Activated T-cell treated with anti-CD3 and anti-CD28 coated beads, Interleukin-2, amount 50 U/mL, for 72 hours (primary cell): Measurements from ENCODE around the gene TRMT1. TPM values are rescaled to one million over a fixed set of nuclear protein-coding genes. Genes with fewer than 3 reads are reported as not detected.

Experiments used
- ATAC-seq, 2 donors: fragments of 150-1000 bp; cut with Tn5 transposase; replicated peaks in 1 of 2; 2 replicates each; pipeline ENCODE4 v1.10.0; 2021; ENCODE audit warnings: moderate library complexity in 2 of 2, mild to moderate bottlenecking in 1 of 2
- DNase-seq, 2 donors: peaks; one replicate each; pipeline ENCODE4 v3.0.0; 2021 to 2022; ENCODE audit warnings: mixed read lengths in 1 of 2
- H3K27ac Mint-ChIP-seq: one replicate; pipeline ENCODE4 v1.8.0; 2022; ENCODE audit warnings: mild to moderate bottlenecking, moderate library complexity, mixed read lengths
- H3K27me3 Mint-ChIP-seq: one replicate; pipeline ENCODE4 v1.8.0; 2022; ENCODE audit warnings: low read depth, mixed read lengths
- H3K36me3 Mint-ChIP-seq, 2 donors: one replicate each; pipeline ENCODE4 v1.8.0; 2022; ENCODE audit warnings: mixed read lengths in 2 of 2, mild to moderate bottlenecking in 1 of 2; ENCODE audit not compliant: insufficient read depth in 2 of 2
- H3K4me1 Mint-ChIP-seq: one replicate; pipeline ENCODE4 v1.8.0; 2022; ENCODE audit warnings: low read depth, mixed read lengths
- H3K4me3 Mint-ChIP-seq, 2 donors: one replicate each; pipeline ENCODE4 v1.8.0; 2022; ENCODE audit warnings: mild to moderate bottlenecking in 2 of 2, mixed read lengths in 2 of 2, moderate library complexity in 2 of 2
- H3K9me3 Mint-ChIP-seq, 2 donors: one replicate each; pipeline ENCODE4 v1.8.0; 2022; ENCODE audit warnings: mixed read lengths in 2 of 2
- total RNA-seq, 2 donors: library from RNA; stranded (reverse); gene quantifications; one replicate each; pipeline ENCODE4 v1.2.3, GENCODE V29; 2022

TRMT1 gene
- total RNA-seq, 2 donors from 2014 or later = 41.0 to 46.0 TPM

GRCh38 chr19:13100841-13101589 is 15.5 kb downstream of the TRMT1 start:
- ATAC-seq (no peak), DNase-seq (no peak)
- peaks cover 24% of the 10 kb centered on the region for H3K27me3 Mint-ChIP-seq
- H3K36me3 Mint-ChIP-seq = peaks cover 0 to 5% of the 10 kb centered on the region in 2 donors
- peak overlapping the region; percentile 36 to 43 for H3K4me3 Mint-ChIP-seq
- H3K9me3 Mint-ChIP-seq = peaks cover 0 to 5% of the 10 kb centered on the region in 2 donors
- no peak overlapping the region for H3K27ac Mint-ChIP-seq
- H3K4me1 Mint-ChIP-seq = peaks cover 52% of the 10 kb centered on the region

- Mint-ChIP-seq H3K4me1 (peaks cover 56% of the 10 kb centered on the region), H3K4me3 (peak overlapping the region; percentile 76 to 90), H3K27ac (peak overlapping the region; percentile 86), H3K36me3 (peaks cover 0 to 5% of the 10 kb centered on the region in 2 donors), H3K27me3 (peaks cover 27% of the 10 kb centered on the region), H3K9me3 (peaks cover 0 to 5% of the 10 kb centered on the region in 2 donors)
- DNase-seq (peak; percentile 82 to 84), ATAC-seq (peak; percentile 83 to 84)
These were observed 16.4 kb downstream of the TRMT1 start for GRCh38 chr19:13100031-13100588.

GRCh38 chr19:13099073-13099999 is 17.2 kb downstream of the TRMT1 start:
- H3K4me3 Mint-ChIP-seq = peak overlapping the region; percentile 84 to 90
- H3K27me3 Mint-ChIP-seq = peaks cover 33% of the 10 kb centered on the region
- peaks cover 0 to 5% of the 10 kb centered on the region in 2 donors for H3K36me3 Mint-ChIP-seq
- peak overlapping the region; percentile 86 for H3K27ac Mint-ChIP-seq
- ATAC-seq = peak; percentile 62 to 69
- H3K4me1 Mint-ChIP-seq = peaks cover 62% of the 10 kb centered on the region
- H3K9me3 Mint-ChIP-seq = peaks cover 0 to 5% of the 10 kb centered on the region in 2 donors
- DNase-seq = peak; percentile 87 to 89

GRCh38 chr19:13098277-13099072 is 18.1 kb downstream of the TRMT1 start:
- Mint-ChIP-seq H3K27me3 (peaks cover 39% of the 10 kb centered on the region), H3K36me3 (peaks cover 0 to 5% of the 10 kb centered on the region in 2 donors), H3K9me3 (peaks cover 0 to 5% of the 10 kb centered on the region in 2 donors), H3K4me3 (peak overlapping the region; percentile 84 to 88), H3K27ac (peak overlapping the region; percentile 14), H3K4me1 (peaks cover 68% of the 10 kb centered on the region)
- ATAC-seq (no peak), DNase-seq (no peak)

- ATAC-seq = no peak
- Mint-ChIP-seq H3K9me3 (peaks cover 0 to 5% of the 10 kb centered on the region in 2 donors), H3K27ac (no peak overlapping the region), H3K4me3 (peak overlapping the region; percentile 84 to 88), H3K36me3 (peaks cover 0 to 5% of the 10 kb centered on the region in 2 donors), H3K27me3 (peaks cover 39% of the 10 kb centered on the region), H3K4me1 (peaks cover 62% of the 10 kb centered on the region)
- peak in 1 of 2 donors; percentile 44 for DNase-seq
These were observed 18.9 kb downstream of the TRMT1 start for GRCh38 chr19:13097463-13098258.

GRCh38 chr19:13097033-13097462 is 19.5 kb downstream of the TRMT1 start:
- H3K4me1 Mint-ChIP-seq = peaks cover 60% of the 10 kb centered on the region
- H3K27me3 Mint-ChIP-seq = peaks cover 39% of the 10 kb centered on the region
- peaks cover 0 to 5% of the 10 kb centered on the region in 2 donors for H3K36me3 Mint-ChIP-seq
- H3K4me3 Mint-ChIP-seq = peak overlapping the region; percentile 71 to 74
- ATAC-seq = no peak
- H3K27ac Mint-ChIP-seq = no peak overlapping the region
- peaks cover 0 to 5% of the 10 kb centered on the region in 2 donors for H3K9me3 Mint-ChIP-seq
- DNase-seq = no peak

GRCh38 chr19:13095934-13096927 is 20.3 kb downstream of the TRMT1 start:
- H3K36me3 Mint-ChIP-seq = peaks cover 0 to 5% of the 10 kb centered on the region in 2 donors
- DNase-seq = peak in 1 of 2 donors; percentile 36
- H3K4me1 Mint-ChIP-seq = peaks cover 51% of the 10 kb centered on the region
- H3K4me3 Mint-ChIP-seq = peak overlapping the region; percentile 71 to 74
- peaks cover 39% of the 10 kb centered on the region for H3K27me3 Mint-ChIP-seq
- no peak overlapping the region for H3K27ac Mint-ChIP-seq
- H3K9me3 Mint-ChIP-seq = peaks cover 0 to 5% of the 10 kb centered on the region in 2 donors
- no peak for ATAC-seq

- H3K27ac Mint-ChIP-seq = no peak overlapping the region
- peak in 1 of 2 donors; percentile 22 for DNase-seq
- no peak for ATAC-seq
- peak overlapping the region in 1 of 2 donors; percentile 29 for H3K4me3 Mint-ChIP-seq
- peaks cover 0 to 5% of the 10 kb centered on the region in 2 donors for H3K36me3 Mint-ChIP-seq
- H3K27me3 Mint-ChIP-seq = peaks cover 39% of the 10 kb centered on the region
- peaks cover 0 to 5% of the 10 kb centered on the region in 2 donors for H3K9me3 Mint-ChIP-seq
- H3K4me1 Mint-ChIP-seq = peaks cover 49% of the 10 kb centered on the region
These were observed 21.2 kb downstream of the TRMT1 start for GRCh38 chr19:13095393-13095784.

- no peak for ATAC-seq
- no peak for DNase-seq
- no peak overlapping the region for H3K27ac Mint-ChIP-seq
- H3K27me3 Mint-ChIP-seq = peaks cover 39% of the 10 kb centered on the region
- peaks cover 0 to under 1% of the 10 kb centered on the region in 2 donors for H3K9me3 Mint-ChIP-seq
- peaks cover 44% of the 10 kb centered on the region for H3K4me1 Mint-ChIP-seq
- peak overlapping the region; percentile 34 to 38 for H3K4me3 Mint-ChIP-seq
- peaks cover 0 to 1% of the 10 kb centered on the region in 2 donors for H3K36me3 Mint-ChIP-seq
These were observed 21.7 kb downstream of the TRMT1 start for GRCh38 chr19:13094771-13095392.

- peaks cover 37% of the 10 kb centered on the region for H3K4me1 Mint-ChIP-seq
- no peak overlapping the region for H3K4me3 Mint-ChIP-seq
- peaks cover 39% of the 10 kb centered on the region for H3K27me3 Mint-ChIP-seq
- no peak overlapping the region for H3K27ac Mint-ChIP-seq
- ATAC-seq (no peak), DNase-seq (no peak)
- no peaks in the 10 kb centered on the region for H3K9me3 Mint-ChIP-seq
- H3K36me3 Mint-ChIP-seq = no peaks in the 10 kb centered on the region
These were observed 22.4 kb downstream of the TRMT1 start for GRCh38 chr19:13094106-13094504.
